Measurements from ENCODE around the gene ANK3. TPM values are rescaled to one million over a fixed set of nuclear protein-coding genes. Genes with fewer than 3 reads are reported as not detected.

The ANK3 gene
- total RNA-seq, 1 experiment from 2014 or later, result 29.8 TPM

GRCh38 chr10:60086862-60087261 is 302.8 kb downstream of the ANK3 start:
- no peak overlapping the region for H3K4me3 Mint-ChIP-seq (ENCODE audit: low read depth, unreplicated experiment)
- CTCF ChIA-PET, result no interaction called here

GRCh38 chr10:60086421-60086820 is 303.3 kb downstream of the ANK3 start:
- no peak overlapping the region for H3K27ac Mint-ChIP-seq (ENCODE audit: unreplicated experiment)
- no peaks in the 10 kb centered on the region for H3K9me3 Mint-ChIP-seq (ENCODE audit: low read depth, unreplicated experiment)
- H3K27me3 Mint-ChIP-seq (ENCODE audit: unreplicated experiment), result no peaks in the 10 kb centered on the region
- DNase-seq, result no peak
- intact Hi-C loops (cut with micrococcal nuclease; ENCODE audit: unreplicated experiment), result no loop called here
- no peak overlapping the region for H3K4me3 Mint-ChIP-seq (ENCODE audit: low read depth, unreplicated experiment)
- no peak for TF ChIP-seq CTCF (IDR thresholded peaks at IDR 0.05; ENCODE audit: unreplicated experiment)
- H3K4me1 Mint-ChIP-seq (ENCODE audit: low read depth, unreplicated experiment), result peaks cover 9% of the 10 kb centered on the region
- CTCF ChIA-PET, result no interaction called here
- no TSS peak for BruUV-seq (replicated peaks)
- H3K36me3 Mint-ChIP-seq (ENCODE audit: insufficient read depth, unreplicated experiment), result no peaks in the 10 kb centered on the region

More at GRCh38 chr10:60086862-60087261, 302.8 kb downstream of the ANK3 start:
- no peaks in the 10 kb centered on the region for H3K27me3 Mint-ChIP-seq (ENCODE audit: unreplicated experiment)
- BruUV-seq (replicated peaks), result no TSS peak
- intact Hi-C loops (cut with micrococcal nuclease; ENCODE audit: unreplicated experiment), result no loop called here
- no peaks in the 10 kb centered on the region for H3K36me3 Mint-ChIP-seq (ENCODE audit: insufficient read depth, unreplicated experiment)
- H3K4me1 Mint-ChIP-seq (ENCODE audit: low read depth, unreplicated experiment), result peaks cover 9% of the 10 kb centered on the region
- no peaks in the 10 kb centered on the region for H3K9me3 Mint-ChIP-seq (ENCODE audit: low read depth, unreplicated experiment)
- no peak overlapping the region for H3K27ac Mint-ChIP-seq (ENCODE audit: unreplicated experiment)
- no peak for DNase-seq
- no peak for TF ChIP-seq CTCF (IDR thresholded peaks at IDR 0.05; ENCODE audit: unreplicated experiment)

GRCh38 chr10:60082744-60083344 is 306.8 kb downstream of the ANK3 start:
- H3K27me3 Mint-ChIP-seq (ENCODE audit: unreplicated experiment), result no peaks in the 10 kb centered on the region
- H3K27ac Mint-ChIP-seq (ENCODE audit: unreplicated experiment), result no peak overlapping the region
- H3K4me1 Mint-ChIP-seq (ENCODE audit: low read depth, unreplicated experiment), result no peaks in the 10 kb centered on the region
- no peaks in the 10 kb centered on the region for H3K36me3 Mint-ChIP-seq (ENCODE audit: insufficient read depth, unreplicated experiment)
- CTCF ChIA-PET, result interaction anchor here (0.6 kb wide), 1 partner anchor 1764 kb away, joined by 5 read pairs; no protein-coding TSS in a partner anchor
- no TSS peak for BruUV-seq (replicated peaks)
- DNase-seq, result no peak
- no peak for TF ChIP-seq CTCF (IDR thresholded peaks at IDR 0.05; ENCODE audit: unreplicated experiment)
- no peaks in the 10 kb centered on the region for H3K9me3 Mint-ChIP-seq (ENCODE audit: low read depth, unreplicated experiment)
- H3K4me3 Mint-ChIP-seq (ENCODE audit: low read depth, unreplicated experiment), result no peak overlapping the region
- intact Hi-C loops (cut with micrococcal nuclease; ENCODE audit: unreplicated experiment), result no loop called here

- Mint-ChIP-seq H3K4me3 (ENCODE audit: low read depth, unreplicated experiment) (no peak overlapping the region), H3K27ac (ENCODE audit: unreplicated experiment) (no peak overlapping the region), H3K9me3 (ENCODE audit: low read depth, unreplicated experiment) (no peaks in the 10 kb centered on the region), H3K36me3 (ENCODE audit: insufficient read depth, unreplicated experiment) (no peaks in the 10 kb centered on the region), H3K4me1 (ENCODE audit: low read depth, unreplicated experiment) (no peaks in the 10 kb centered on the region), H3K27me3 (ENCODE audit: unreplicated experiment) (no peaks in the 10 kb centered on the region)
- TF ChIP-seq CTCF (IDR thresholded peaks at IDR 0.05; ENCODE audit: unreplicated experiment), result no peak
- CTCF ChIA-PET, result no interaction called here
- intact Hi-C loops (cut with micrococcal nuclease; ENCODE audit: unreplicated experiment), result no loop called here
- no peak for DNase-seq
- no TSS peak for BruUV-seq (replicated peaks)
These were observed 307.3 kb downstream of the ANK3 start for GRCh38 chr10:60082341-60082740.
